GM18499 (cell line): ENCODE data around the gene C18orf54.
"Not testable (repeated sequence)": the region's sequence is repeated elsewhere in the genome, so short reads cannot be mapped to it uniquely, and the experiment has no call there.

Experiments
- ATAC-seq: cut with Tn5 transposase; IDR thresholded peaks from one replicate; pipeline ENCODE4 v1.9.1; 2021; ENCODE audit warnings: moderate number of reproducible peaks; ENCODE audit not compliant: insufficient read depth, unreplicated experiment

C18orf54 gene

GRCh38 chr18:54386043-54386442 is 28.3 kb downstream of the C18orf54 start:
- no peak for ATAC-seq

GRCh38 chr18:54386800-54387495 is 29.2 kb downstream of the C18orf54 start:
- ATAC-seq: not testable (repeated sequence)

GRCh38 chr18:54387631-54388030 is 29.9 kb downstream of the C18orf54 start:
- ATAC-seq: no peak

- peak; percentile 88 for ATAC-seq
Measured at GRCh38 chr18:54388203-54389142, 30.8 kb downstream of the C18orf54 start.

GRCh38 chr18:54389143-54389505 is 31.4 kb downstream of the C18orf54 start:
- ATAC-seq: peak; percentile 2

GRCh38 chr18:54390838-54391237 is 33.1 kb downstream of the C18orf54 start:
- ATAC-seq: no peak

- peak; percentile 40 for ATAC-seq
Measured at GRCh38 chr18:54392543-54393023, 34.9 kb downstream of the C18orf54 start.

- no peak for ATAC-seq
Measured at GRCh38 chr18:54393648-54394294, 36.1 kb downstream of the C18orf54 start.

GRCh38 chr18:54396760-54397159 is 39.1 kb downstream of the C18orf54 start:
- no peak for ATAC-seq

- no peak for ATAC-seq
Measured at GRCh38 chr18:54405290-54405689, 47.6 kb downstream of the C18orf54 start.

GRCh38 chr18:54411781-54412180 is 54.1 kb downstream of the C18orf54 start:
- ATAC-seq: no peak

GRCh38 chr18:54415086-54415485 is 57.4 kb downstream of the C18orf54 start:
- no peak for ATAC-seq

GRCh38 chr18:54416436-54416835 is 58.7 kb downstream of the C18orf54 start:
- ATAC-seq: no peak

GRCh38 chr18:54423831-54424230 is 66.1 kb downstream of the C18orf54 start:
- ATAC-seq: no peak

GRCh38 chr18:54426085-54426665 is 68.5 kb downstream of the C18orf54 start:
- no peak for ATAC-seq
